GM23338 (cell line): ENCODE data around the gene PLN. TPM values are rescaled to one million over a fixed set of nuclear protein-coding genes. Genes with fewer than 3 reads are reported as not detected.

Experiments
- ATAC-seq: fragments of 200-7000 bp; cut with Tn5 transposase; 3 replicates; pipeline ENCODE4 v1.9.1; 2020
- DNase-seq: peaks from one replicate; pipeline ENCODE4 v3.0.0-alpha.2; 2015; ENCODE audit warnings: low spot score
- H2AFZ ChIP-seq: fragments of 200-600 bp; sonication (generic); 2 replicates; pipeline ENCODE4 v1.8.0; 2016; ENCODE audit warnings: antibody characterized with exemption, mild to moderate bottlenecking, moderate library complexity
- H3F3A ChIP-seq: fragments of 200-600 bp; sonication (generic); replicated peaks from 2 replicates; pipeline ENCODE4 v1.8.0; 2017; ENCODE audit warnings: antibody characterized with exemption, mixed run types, low read depth
- H3K27ac ChIP-seq: fragments of 200-600 bp; sonication (generic); 2 replicates; pipeline ENCODE4 v1.6.1; 2016; ENCODE audit warnings: low read depth
- H3K27me3 ChIP-seq: fragments of 200-600 bp; sonication (generic); 2 replicates; pipeline ENCODE4 v1.8.0; 2016; ENCODE audit warnings: mild to moderate bottlenecking, mixed run types, moderate library complexity; ENCODE audit not compliant: insufficient read depth
- H3K36me3 ChIP-seq: fragments of 200-600 bp; sonication (generic); 2 replicates; pipeline ENCODE4 v1.8.0; 2016; ENCODE audit warnings: mild to moderate bottlenecking; ENCODE audit not compliant: insufficient read depth
- H3K4me1 ChIP-seq: fragments of 200-600 bp; sonication (generic); 2 replicates; pipeline ENCODE4 v1.8.0; 2016; ENCODE audit warnings: mild to moderate bottlenecking, moderate library complexity; ENCODE audit not compliant: insufficient read depth
- H3K4me2 ChIP-seq: fragments of 200-600 bp; sonication (generic); 2 replicates; pipeline ENCODE4 v1.7.1; 2017; ENCODE audit warnings: mixed run types
- H3K4me3 ChIP-seq: fragments of 200-600 bp; sonication (generic); 2 replicates; pipeline ENCODE4 v1.6.1; 2016; ENCODE audit warnings: mixed run types
- H3K79me2 ChIP-seq: fragments of 200-600 bp; sonication (generic); replicated peaks from 2 replicates; pipeline ENCODE4 v1.8.0; 2017; ENCODE audit warnings: mild to moderate bottlenecking; ENCODE audit not compliant: insufficient read depth
- H3K9me2 ChIP-seq: fragments of 200-600 bp; sonication (generic); 2 replicates; pipeline ENCODE4 v1.8.0; 2017; ENCODE audit not compliant: insufficient read depth
- H4K20me1 ChIP-seq: fragments of 200-600 bp; sonication (generic); replicated peaks from 2 replicates; pipeline ENCODE4 v1.8.0; 2017; ENCODE audit warnings: mild to moderate bottlenecking; ENCODE audit not compliant: insufficient read depth
- H3K27ac Mint-ChIP-seq: 2 replicates; pipeline ENCODE4 v1.8.0; 2020; ENCODE audit warnings: inconsistent platforms, mild to moderate bottlenecking, moderate library complexity, mixed read lengths
- H3K27me3 Mint-ChIP-seq: 3 replicates; pipeline ENCODE4 v1.8.0; 2022; ENCODE audit warnings: low read depth, mild to moderate bottlenecking, moderate library complexity, mixed read lengths, inconsistent platforms; ENCODE audit not compliant: insufficient read depth, poor library complexity
- H3K36me3 Mint-ChIP-seq: 3 replicates; pipeline ENCODE4 v1.8.0; 2021; ENCODE audit warnings: low read depth, mild to moderate bottlenecking, inconsistent platforms, moderate library complexity, mixed read lengths
- H3K4me1 Mint-ChIP-seq: 3 replicates; pipeline ENCODE4 v1.8.0; 2020; ENCODE audit warnings: mild to moderate bottlenecking, inconsistent platforms, mixed read lengths
- H3K4me3 Mint-ChIP-seq: 3 replicates; pipeline ENCODE4 v1.8.0; 2021; ENCODE audit warnings: moderate library complexity, mild to moderate bottlenecking, inconsistent platforms, mixed read lengths
- H3K9me3 Mint-ChIP-seq: 3 replicates; pipeline ENCODE4 v1.8.0; 2020; ENCODE audit warnings: moderate library complexity, mild to moderate bottlenecking, inconsistent platforms, mixed read lengths
- CREB1 ChIP-seq: fragments of 250-450 bp; sonication (Bioruptor Pico); IDR thresholded peaks from 2 replicates; pipeline ENCODE4 v1.5.0; 2020; ENCODE audit warnings: low read depth, mild to moderate bottlenecking, moderate library complexity
- EZH2 ChIP-seq: fragments of 200-600 bp; sonication (generic); IDR thresholded peaks from one replicate; pipeline ENCODE4 v1.8.0; 2017; ENCODE audit warnings: antibody characterized with exemption, mild to moderate bottlenecking, low read depth; ENCODE audit not compliant: unreplicated experiment
- EZH2phosphoT487 ChIP-seq: fragments of 200-600 bp; sonication (generic); IDR thresholded peaks from one replicate; pipeline ENCODE4 v1.8.1; 2018; ENCODE audit warnings: antibody characterized with exemption; ENCODE audit not compliant: unreplicated experiment
- JUNB ChIP-seq: IDR thresholded peaks from one replicate; pipeline ENCODE4 v1.6.1; 2016; ENCODE audit warnings: antibody characterized with exemption; ENCODE audit not compliant: unreplicated experiment
- NANOG ChIP-seq: IDR thresholded peaks from 2 replicates; pipeline ENCODE4 v1.6.1; 2016; ENCODE audit warnings: antibody characterized with exemption, borderline replicate concordance
- POLR2AphosphoS5 ChIP-seq: IDR thresholded peaks from 2 replicates; pipeline ENCODE4 v1.6.1; 2016; ENCODE audit warnings: antibody characterized with exemption, low read depth
- ZNF114 ChIP-seq: fragments of 250-450 bp; sonication (Bioruptor Pico); IDR thresholded peaks from 2 replicates; pipeline ENCODE4 v1.5.0; 2020; ENCODE audit warnings: mild to moderate bottlenecking, moderate library complexity
- ZNF331 ChIP-seq: fragments of 250-450 bp; sonication (Bioruptor Pico); IDR thresholded peaks from 2 replicates; pipeline ENCODE4 v1.5.0; 2020; ENCODE audit warnings: low read depth, mild to moderate bottlenecking, moderate library complexity
- polyA plus RNA-seq: library from polyadenylated mRNA; unstranded; fragments of >200 nt; fragmentation: Nextera tagmentation; extraction: Ambion mirVana; gene quantifications from 2 replicates; pipeline ENCODE4 v1.2.1, GENCODE V29; 2016
- total RNA-seq: library from RNA; depleted of rRNA; stranded (reverse); fragments of >200 nt; shearing (Covaris generic); gene quantifications from 2 replicates; pipeline ENCODE4 v1.2.3, GENCODE V29; 2014
- TF ChIP-seq, protein P1 (sequence below), 2 experiments: fragments of 200-600 bp in 1 of 2; sonication (generic) in 1 of 2; conservative IDR thresholded peaks; 2 replicates each; pipeline versions ENCODE4 v1.5.1 to v1.6.1; 2016 to 2017; ENCODE audit warnings: antibody characterized with exemption in 2 of 2, low read depth in 2 of 2, mild to moderate bottlenecking in 2 of 2, moderate library complexity in 1 of 2
- TF ChIP-seq, protein P2 (sequence below): IDR thresholded peaks from one replicate; pipeline ENCODE4 v1.6.1; 2018; ENCODE audit warnings: antibody characterized with exemption; ENCODE audit not compliant: unreplicated experiment
- TF ChIP-seq, protein P3 (sequence below): fragments of 250-450 bp; sonication (Bioruptor Pico); IDR thresholded peaks from 2 replicates; pipeline ENCODE4 v1.5.0; 2020; ENCODE audit warnings: mild to moderate bottlenecking, moderate library complexity

The PLN gene
- total and polyA plus RNA-seq, 2 experiments from 2014 or later, result 0.10 TPM; not detected in 1

DNA sequence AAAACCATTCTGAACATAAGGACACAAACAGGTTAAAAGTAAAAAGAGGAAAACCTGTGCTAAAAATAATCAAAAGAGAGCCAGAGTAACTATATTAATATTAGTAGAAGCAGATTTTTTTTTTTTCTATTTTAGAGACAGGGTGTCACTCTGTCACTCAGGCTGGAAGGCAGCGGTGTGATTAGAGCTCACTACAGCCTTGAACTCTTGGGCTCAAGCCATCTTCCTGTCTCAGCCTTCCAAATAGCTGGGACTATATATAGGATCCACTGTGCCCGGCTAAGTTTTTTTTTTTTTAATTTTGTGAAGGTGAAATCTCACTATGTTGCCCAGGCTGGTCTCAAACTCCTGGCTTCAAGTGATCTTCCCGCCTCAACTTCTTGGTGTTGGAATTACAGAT, 33.4 kb upstream of the PLN start (continued):
- TF ChIP-seq, protein P1, sequence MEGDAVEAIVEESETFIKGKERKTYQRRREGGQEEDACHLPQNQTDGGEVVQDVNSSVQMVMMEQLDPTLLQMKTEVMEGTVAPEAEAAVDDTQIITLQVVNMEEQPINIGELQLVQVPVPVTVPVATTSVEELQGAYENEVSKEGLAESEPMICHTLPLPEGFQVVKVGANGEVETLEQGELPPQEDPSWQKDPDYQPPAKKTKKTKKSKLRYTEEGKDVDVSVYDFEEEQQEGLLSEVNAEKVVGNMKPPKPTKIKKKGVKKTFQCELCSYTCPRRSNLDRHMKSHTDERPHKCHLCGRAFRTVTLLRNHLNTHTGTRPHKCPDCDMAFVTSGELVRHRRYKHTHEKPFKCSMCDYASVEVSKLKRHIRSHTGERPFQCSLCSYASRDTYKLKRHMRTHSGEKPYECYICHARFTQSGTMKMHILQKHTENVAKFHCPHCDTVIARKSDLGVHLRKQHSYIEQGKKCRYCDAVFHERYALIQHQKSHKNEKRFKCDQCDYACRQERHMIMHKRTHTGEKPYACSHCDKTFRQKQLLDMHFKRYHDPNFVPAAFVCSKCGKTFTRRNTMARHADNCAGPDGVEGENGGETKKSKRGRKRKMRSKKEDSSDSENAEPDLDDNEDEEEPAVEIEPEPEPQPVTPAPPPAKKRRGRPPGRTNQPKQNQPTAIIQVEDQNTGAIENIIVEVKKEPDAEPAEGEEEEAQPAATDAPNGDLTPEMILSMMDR (conservative IDR thresholded peaks at IDR 0.05; ENCODE audit: low read depth in 2 of 2), result no peak
- TF ChIP-seq NANOG, result no peak
- TF ChIP-seq EZH2, result no peak
- TF ChIP-seq JUNB, result no peak
- TF ChIP-seq, protein P2, sequence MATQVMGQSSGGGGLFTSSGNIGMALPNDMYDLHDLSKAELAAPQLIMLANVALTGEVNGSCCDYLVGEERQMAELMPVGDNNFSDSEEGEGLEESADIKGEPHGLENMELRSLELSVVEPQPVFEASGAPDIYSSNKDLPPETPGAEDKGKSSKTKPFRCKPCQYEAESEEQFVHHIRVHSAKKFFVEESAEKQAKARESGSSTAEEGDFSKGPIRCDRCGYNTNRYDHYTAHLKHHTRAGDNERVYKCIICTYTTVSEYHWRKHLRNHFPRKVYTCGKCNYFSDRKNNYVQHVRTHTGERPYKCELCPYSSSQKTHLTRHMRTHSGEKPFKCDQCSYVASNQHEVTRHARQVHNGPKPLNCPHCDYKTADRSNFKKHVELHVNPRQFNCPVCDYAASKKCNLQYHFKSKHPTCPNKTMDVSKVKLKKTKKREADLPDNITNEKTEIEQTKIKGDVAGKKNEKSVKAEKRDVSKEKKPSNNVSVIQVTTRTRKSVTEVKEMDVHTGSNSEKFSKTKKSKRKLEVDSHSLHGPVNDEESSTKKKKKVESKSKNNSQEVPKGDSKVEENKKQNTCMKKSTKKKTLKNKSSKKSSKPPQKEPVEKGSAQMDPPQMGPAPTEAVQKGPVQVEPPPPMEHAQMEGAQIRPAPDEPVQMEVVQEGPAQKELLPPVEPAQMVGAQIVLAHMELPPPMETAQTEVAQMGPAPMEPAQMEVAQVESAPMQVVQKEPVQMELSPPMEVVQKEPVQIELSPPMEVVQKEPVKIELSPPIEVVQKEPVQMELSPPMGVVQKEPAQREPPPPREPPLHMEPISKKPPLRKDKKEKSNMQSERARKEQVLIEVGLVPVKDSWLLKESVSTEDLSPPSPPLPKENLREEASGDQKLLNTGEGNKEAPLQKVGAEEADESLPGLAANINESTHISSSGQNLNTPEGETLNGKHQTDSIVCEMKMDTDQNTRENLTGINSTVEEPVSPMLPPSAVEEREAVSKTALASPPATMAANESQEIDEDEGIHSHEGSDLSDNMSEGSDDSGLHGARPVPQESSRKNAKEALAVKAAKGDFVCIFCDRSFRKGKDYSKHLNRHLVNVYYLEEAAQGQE, result no peak
- no peak for TF ChIP-seq POLR2AphosphoS5
- no peak for TF ChIP-seq CREB1
- no peak for TF ChIP-seq EZH2phosphoT487
- TF ChIP-seq ZNF331, result no peak
- no peak for TF ChIP-seq ZNF114

DNA sequence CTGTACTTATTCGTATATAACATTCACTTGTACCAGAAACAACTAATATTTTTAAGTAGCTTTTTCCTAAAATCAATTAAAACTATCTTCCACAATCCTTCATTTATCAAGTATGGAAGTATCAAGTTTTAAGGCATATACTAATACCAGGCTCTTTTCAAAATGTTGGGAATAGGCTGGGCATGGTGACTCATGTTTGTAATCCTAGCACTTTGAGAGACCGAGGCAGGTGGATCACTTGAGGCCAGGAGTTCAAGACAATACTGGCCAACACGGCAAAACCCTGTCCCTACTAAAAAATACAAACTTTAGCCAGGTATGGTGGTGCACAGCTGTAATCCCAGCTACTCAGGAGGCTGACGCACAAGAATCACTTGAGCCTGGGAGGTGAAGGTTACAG, 25.7 kb upstream of the PLN start:
- Histone ChIP-seq H3K9me2 (0 out of 2 replicates have a peak, but pooled peaks cover 4% of the 10 kb centered on the region), H3F3A (no peaks in the 10 kb centered on the region), H4K20me1 (no peaks in the 10 kb centered on the region), H3K4me1 (no peaks in the 10 kb centered on the region), H3K4me3 (no peak overlapping the region), H3K27ac (no peak overlapping the region), H3K36me3 (no peaks in the 10 kb centered on the region), H3K4me2 (no peak overlapping the region), H3K79me2 (no peaks in the 10 kb centered on the region), H3K27me3 (no peaks in the 10 kb centered on the region), H2AFZ (no peak overlapping the region)
- H3K4me1 Mint-ChIP-seq, result peaks cover 10% of the 10 kb centered on the region
- no peak overlapping the region for H3K27ac Mint-ChIP-seq
- DNase-seq, result no peak
- H3K36me3 Mint-ChIP-seq, result no peaks in the 10 kb centered on the region
- H3K9me3 Mint-ChIP-seq, result no peaks in the 10 kb centered on the region
- H3K4me3 Mint-ChIP-seq, result no peak overlapping the region
- H3K27me3 Mint-ChIP-seq, result peaks cover 4% of the 10 kb centered on the region
- TF ChIP-seq, protein P2, result no peak
- TF ChIP-seq, protein P3, sequence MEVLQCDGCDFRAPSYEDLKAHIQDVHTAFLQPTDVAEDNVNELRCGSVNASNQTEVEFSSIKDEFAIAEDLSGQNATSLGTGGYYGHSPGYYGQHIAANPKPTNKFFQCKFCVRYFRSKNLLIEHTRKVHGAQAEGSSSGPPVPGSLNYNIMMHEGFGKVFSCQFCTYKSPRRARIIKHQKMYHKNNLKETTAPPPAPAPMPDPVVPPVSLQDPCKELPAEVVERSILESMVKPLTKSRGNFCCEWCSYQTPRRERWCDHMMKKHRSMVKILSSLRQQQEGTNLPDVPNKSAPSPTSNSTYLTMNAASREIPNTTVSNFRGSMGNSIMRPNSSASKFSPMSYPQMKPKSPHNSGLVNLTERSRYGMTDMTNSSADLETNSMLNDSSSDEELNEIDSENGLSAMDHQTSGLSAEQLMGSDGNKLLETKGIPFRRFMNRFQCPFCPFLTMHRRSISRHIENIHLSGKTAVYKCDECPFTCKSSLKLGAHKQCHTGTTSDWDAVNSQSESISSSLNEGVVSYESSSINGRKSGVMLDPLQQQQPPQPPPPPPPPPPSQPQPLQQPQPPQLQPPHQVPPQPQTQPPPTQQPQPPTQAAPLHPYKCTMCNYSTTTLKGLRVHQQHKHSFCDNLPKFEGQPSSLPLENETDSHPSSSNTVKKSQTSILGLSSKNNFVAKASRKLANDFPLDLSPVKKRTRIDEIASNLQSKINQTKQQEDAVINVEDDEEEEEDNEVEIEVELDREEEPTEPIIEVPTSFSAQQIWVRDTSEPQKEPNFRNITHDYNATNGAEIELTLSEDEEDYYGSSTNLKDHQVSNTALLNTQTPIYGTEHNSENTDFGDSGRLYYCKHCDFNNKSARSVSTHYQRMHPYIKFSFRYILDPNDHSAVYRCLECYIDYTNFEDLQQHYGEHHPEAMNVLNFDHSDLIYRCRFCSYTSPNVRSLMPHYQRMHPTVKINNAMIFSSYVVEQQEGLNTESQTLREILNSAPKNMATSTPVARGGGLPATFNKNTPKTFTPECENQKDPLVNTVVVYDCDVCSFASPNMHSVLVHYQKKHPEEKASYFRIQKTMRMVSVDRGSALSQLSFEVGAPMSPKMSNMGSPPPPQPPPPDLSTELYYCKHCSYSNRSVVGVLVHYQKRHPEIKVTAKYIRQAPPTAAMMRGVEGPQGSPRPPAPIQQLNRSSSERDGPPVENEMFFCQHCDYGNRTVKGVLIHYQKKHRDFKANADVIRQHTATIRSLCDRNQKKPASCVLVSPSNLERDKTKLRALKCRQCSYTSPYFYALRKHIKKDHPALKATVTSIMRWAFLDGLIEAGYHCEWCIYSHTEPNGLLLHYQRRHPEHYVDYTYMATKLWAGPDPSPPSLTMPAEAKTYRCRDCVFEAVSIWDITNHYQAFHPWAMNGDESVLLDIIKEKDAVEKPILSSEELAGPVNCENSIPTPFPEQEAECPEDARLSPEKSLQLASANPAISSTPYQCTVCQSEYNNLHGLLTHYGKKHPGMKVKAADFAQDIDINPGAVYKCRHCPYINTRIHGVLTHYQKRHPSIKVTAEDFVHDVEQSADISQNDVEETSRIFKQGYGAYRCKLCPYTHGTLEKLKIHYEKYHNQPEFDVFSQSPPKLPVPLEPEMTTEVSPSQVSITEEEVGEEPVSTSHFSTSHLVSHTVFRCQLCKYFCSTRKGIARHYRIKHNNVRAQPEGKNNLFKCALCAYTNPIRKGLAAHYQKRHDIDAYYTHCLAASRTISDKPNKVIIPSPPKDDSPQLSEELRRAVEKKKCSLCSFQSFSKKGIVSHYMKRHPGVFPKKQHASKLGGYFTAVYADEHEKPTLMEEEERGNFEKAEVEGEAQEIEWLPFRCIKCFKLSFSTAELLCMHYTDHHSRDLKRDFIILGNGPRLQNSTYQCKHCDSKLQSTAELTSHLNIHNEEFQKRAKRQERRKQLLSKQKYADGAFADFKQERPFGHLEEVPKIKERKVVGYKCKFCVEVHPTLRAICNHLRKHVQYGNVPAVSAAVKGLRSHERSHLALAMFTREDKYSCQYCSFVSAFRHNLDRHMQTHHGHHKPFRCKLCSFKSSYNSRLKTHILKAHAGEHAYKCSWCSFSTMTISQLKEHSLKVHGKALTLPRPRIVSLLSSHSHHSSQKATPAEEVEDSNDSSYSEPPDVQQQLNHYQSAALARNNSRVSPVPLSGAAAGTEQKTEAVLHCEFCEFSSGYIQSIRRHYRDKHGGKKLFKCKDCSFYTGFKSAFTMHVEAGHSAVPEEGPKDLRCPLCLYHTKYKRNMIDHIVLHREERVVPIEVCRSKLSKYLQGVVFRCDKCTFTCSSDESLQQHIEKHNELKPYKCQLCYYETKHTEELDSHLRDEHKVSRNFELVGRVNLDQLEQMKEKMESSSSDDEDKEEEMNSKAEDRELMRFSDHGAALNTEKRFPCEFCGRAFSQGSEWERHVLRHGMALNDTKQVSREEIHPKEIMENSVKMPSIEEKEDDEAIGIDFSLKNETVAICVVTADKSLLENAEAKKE (CRISPR knock-in tag), result no peak
- ATAC-seq, result no peak
